ENCODE results near the gene DTD1. TPM values are rescaled to one million over a fixed set of nuclear protein-coding genes. Genes with fewer than 3 reads are reported as not detected.

The DTD1 gene
- total RNA-seq, 2 experiments from 2014 or later, result 27.6 to 43.0 TPM

GRCh38 chr20:18740726-18741125 lies 152.9 kb downstream of the DTD1 start:
- DNase-seq (ENCODE audit: low spot score), result no peak
- Histone ChIP-seq H3K4me2 (ENCODE audit: low read length) (no peak overlapping the region), H3K4me3 (ENCODE audit: low read depth, low read length, poor library complexity, severe bottlenecking) (no peak overlapping the region), H3K4me1 (ENCODE audit: insufficient read depth, low read length, poor library complexity, severe bottlenecking) (no peaks in the 10 kb centered on the region), H4K20me1 (ENCODE audit: insufficient read depth, low read length) (no peaks in the 10 kb centered on the region), H3K9me3 (ENCODE audit: low read length) (no peaks in the 10 kb centered on the region), H2AFZ (ENCODE audit: low read length) (no peak overlapping the region), H3K79me2 (ENCODE audit: insufficient read depth, low read depth, low read length) (no peaks in the 10 kb centered on the region), H3K9me2 (ENCODE audit: insufficient read depth, low read length) (no peaks in the 10 kb centered on the region), H3K27ac (ENCODE audit: low read depth, low read length, poor library complexity, severe bottlenecking) (no peak overlapping the region), H3K36me3 (ENCODE audit: insufficient read depth, low read length) (no peaks in the 10 kb centered on the region)
- intact Hi-C loops (cut with micrococcal nuclease; ENCODE audit: unreplicated experiment), result no loop called here
- TF ChIP-seq EZH2phosphoT487 (IDR thresholded peaks at IDR 0.05; ENCODE audit: borderline replicate concordance, low read depth, low read length), result no peak
- TF ChIP-seq, protein P1, sequence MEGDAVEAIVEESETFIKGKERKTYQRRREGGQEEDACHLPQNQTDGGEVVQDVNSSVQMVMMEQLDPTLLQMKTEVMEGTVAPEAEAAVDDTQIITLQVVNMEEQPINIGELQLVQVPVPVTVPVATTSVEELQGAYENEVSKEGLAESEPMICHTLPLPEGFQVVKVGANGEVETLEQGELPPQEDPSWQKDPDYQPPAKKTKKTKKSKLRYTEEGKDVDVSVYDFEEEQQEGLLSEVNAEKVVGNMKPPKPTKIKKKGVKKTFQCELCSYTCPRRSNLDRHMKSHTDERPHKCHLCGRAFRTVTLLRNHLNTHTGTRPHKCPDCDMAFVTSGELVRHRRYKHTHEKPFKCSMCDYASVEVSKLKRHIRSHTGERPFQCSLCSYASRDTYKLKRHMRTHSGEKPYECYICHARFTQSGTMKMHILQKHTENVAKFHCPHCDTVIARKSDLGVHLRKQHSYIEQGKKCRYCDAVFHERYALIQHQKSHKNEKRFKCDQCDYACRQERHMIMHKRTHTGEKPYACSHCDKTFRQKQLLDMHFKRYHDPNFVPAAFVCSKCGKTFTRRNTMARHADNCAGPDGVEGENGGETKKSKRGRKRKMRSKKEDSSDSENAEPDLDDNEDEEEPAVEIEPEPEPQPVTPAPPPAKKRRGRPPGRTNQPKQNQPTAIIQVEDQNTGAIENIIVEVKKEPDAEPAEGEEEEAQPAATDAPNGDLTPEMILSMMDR (conservative IDR thresholded peaks at IDR 0.05; ENCODE audit: low read length), result no peak
- POLR2A ChIA-PET, result interaction anchor here (1.2 kb wide), 1 partner anchor 14 kb away, joined by 3 read pairs; no protein-coding TSS in a partner anchor
- no TSS peak for BruUV-seq (replicated peaks)
- CTCF ChIA-PET (ENCODE audit: unreplicated experiment), result no interaction called here

DNA sequence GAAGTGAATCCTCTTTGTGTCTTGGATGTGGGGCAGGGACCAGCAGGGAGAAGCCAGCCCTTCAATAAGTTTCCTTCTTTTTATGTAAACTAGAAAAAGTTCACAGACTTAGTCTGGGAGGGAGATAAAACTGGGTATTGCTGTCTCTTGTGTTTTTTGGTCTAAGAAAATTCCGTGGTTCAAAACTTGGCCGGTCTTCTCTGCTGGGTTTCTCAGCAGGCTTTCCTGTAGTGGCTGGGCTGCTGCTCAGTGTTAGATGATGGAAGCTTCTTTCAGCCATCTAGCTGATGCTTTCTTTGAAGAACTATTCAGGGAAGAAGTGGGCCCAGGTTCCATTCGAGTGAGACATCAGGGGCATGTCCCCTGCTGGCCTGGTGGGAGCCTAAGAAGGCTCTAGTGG lies 155.0 kb downstream of the DTD1 start:
- Histone ChIP-seq H3K4me1 (ENCODE audit: insufficient read depth, low read length, poor library complexity, severe bottlenecking) (no peaks in the 10 kb centered on the region), H3K79me2 (ENCODE audit: insufficient read depth, low read depth, low read length) (no peaks in the 10 kb centered on the region), H4K20me1 (ENCODE audit: insufficient read depth, low read length) (no peaks in the 10 kb centered on the region), H3K4me2 (ENCODE audit: low read length) (no peak overlapping the region), H3K9me2 (ENCODE audit: insufficient read depth, low read length) (no peaks in the 10 kb centered on the region), H3K4me3 (ENCODE audit: low read depth, low read length, poor library complexity, severe bottlenecking) (no peak overlapping the region), H3K36me3 (ENCODE audit: insufficient read depth, low read length) (no peaks in the 10 kb centered on the region), H3K27ac (ENCODE audit: low read depth, low read length, poor library complexity, severe bottlenecking) (no peak overlapping the region), H2AFZ (ENCODE audit: low read length) (no peak overlapping the region), H3K9me3 (ENCODE audit: low read length) (no peaks in the 10 kb centered on the region)
- POLR2A ChIA-PET, result no interaction called here
- no peak for DNase-seq (ENCODE audit: low spot score)
- BruUV-seq (replicated peaks), result no TSS peak
- intact Hi-C loops (cut with micrococcal nuclease; ENCODE audit: unreplicated experiment), result no loop called here
- TF ChIP-seq EZH2phosphoT487 (IDR thresholded peaks at IDR 0.05; ENCODE audit: borderline replicate concordance, low read depth, low read length), result no peak
- TF ChIP-seq, protein P1 (conservative IDR thresholded peaks at IDR 0.05; ENCODE audit: low read length), result no peak
- CTCF ChIA-PET (ENCODE audit: unreplicated experiment), result interaction anchor here (0.6 kb wide), 1 partner anchor 328 kb away, joined by 3 read pairs; no protein-coding TSS in a partner anchor

GRCh38 chr20:18743665-18744440 lies 156.0 kb downstream of the DTD1 start:
- intact Hi-C loops (cut with micrococcal nuclease; ENCODE audit: unreplicated experiment), result no loop called here
- Histone ChIP-seq H3K4me3 (ENCODE audit: low read depth, low read length, poor library complexity, severe bottlenecking) (no peak overlapping the region), H2AFZ (ENCODE audit: low read length) (no peak overlapping the region), H3K36me3 (ENCODE audit: insufficient read depth, low read length) (no peaks in the 10 kb centered on the region), H3K4me2 (ENCODE audit: low read length) (no peak overlapping the region), H4K20me1 (ENCODE audit: insufficient read depth, low read length) (no peaks in the 10 kb centered on the region), H3K9me3 (ENCODE audit: low read length) (no peaks in the 10 kb centered on the region), H3K4me1 (ENCODE audit: insufficient read depth, low read length, poor library complexity, severe bottlenecking) (no peaks in the 10 kb centered on the region), H3K9me2 (ENCODE audit: insufficient read depth, low read length) (no peaks in the 10 kb centered on the region), H3K27ac (ENCODE audit: low read depth, low read length, poor library complexity, severe bottlenecking) (no peak overlapping the region), H3K79me2 (ENCODE audit: insufficient read depth, low read depth, low read length) (no peaks in the 10 kb centered on the region)
- no peak for DNase-seq (ENCODE audit: low spot score)
- TF ChIP-seq, protein P1 (conservative IDR thresholded peaks at IDR 0.05; ENCODE audit: low read length), result no peak
- TF ChIP-seq EZH2phosphoT487 (IDR thresholded peaks at IDR 0.05; ENCODE audit: borderline replicate concordance, low read depth, low read length), result no peak
- CTCF ChIA-PET (ENCODE audit: unreplicated experiment), result interaction anchor here (0.6 kb wide), 1 partner anchor 34 kb away, joined by 6 read pairs; no protein-coding TSS in a partner anchor
- POLR2A ChIA-PET, result no interaction called here
- no TSS peak for BruUV-seq (replicated peaks)
